ENCODE measurements around the gene FRK. TPM values are rescaled to one million over a fixed set of nuclear protein-coding genes. Genes with fewer than 3 reads are reported as not detected.

Gene FRK
- total RNA-seq, 4 donors from 2014 or later = 13.3 to 25.4 (median 18.9) TPM

DNA sequence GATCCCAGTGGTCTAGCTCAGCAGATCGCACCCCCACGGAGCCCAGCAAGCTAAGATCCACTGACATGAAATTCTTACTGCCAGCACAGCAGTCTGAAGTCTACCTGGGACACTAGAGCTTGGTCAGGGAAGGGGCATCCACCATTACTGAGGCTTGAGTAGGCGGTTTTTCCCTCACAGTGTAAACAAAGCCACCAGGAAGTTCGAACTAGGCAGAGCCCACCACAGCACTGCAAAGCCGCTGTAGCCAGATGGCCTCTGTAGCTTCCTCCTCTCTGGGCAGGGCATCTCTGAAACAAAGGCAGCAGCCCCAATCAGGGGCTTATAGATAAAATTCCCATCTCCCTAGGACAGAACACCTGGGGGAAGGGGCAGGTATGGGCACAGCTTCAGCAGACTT, 18.8 kb downstream of the FRK start:
- H3K4me1 ChIP-seq = peaks cover 0 to 7% (median 0%) of the 10 kb centered on the region in 4 donors
- in situ Hi-C loops (cut with MboI; ENCODE audit: low pct_ligation_motif_present in 1 of 4, low pct_unique_long_range_greater_than_20kb in 1 of 4, low sequenced_read_pairs in 3 of 4) = no loop called here
- no peaks in the 10 kb centered on the region for H3K36me3 ChIP-seq
- H3K27ac ChIP-seq = no peak overlapping the region
- H3K9me3 ChIP-seq = no peaks in the 10 kb centered on the region
- H3K27me3 ChIP-seq = no peaks in the 10 kb centered on the region
- H3K4me3 ChIP-seq = no peak overlapping the region
- no peak for DNase-seq
- intact Hi-C loops (cut with DNase I; ENCODE audit: low total_unique reads) = no loop called here
- 81% methylated on average over 5 of the region's 5 CpGs; no CpG with 5 or more reads in 1 of the 2 donors for WGBS, 2 donors (ENCODE audit: low coverage in 1 of 2)
- TF ChIP-seq POLR2A (IDR thresholded peaks at IDR 0.05) (no peak), EP300 (IDR thresholded peaks at IDR 0.05; ENCODE audit: low read depth) (no peak), POLR2AphosphoS5 (IDR thresholded peaks at IDR 0.05) (no peak)
- TF ChIP-seq, protein P1, sequence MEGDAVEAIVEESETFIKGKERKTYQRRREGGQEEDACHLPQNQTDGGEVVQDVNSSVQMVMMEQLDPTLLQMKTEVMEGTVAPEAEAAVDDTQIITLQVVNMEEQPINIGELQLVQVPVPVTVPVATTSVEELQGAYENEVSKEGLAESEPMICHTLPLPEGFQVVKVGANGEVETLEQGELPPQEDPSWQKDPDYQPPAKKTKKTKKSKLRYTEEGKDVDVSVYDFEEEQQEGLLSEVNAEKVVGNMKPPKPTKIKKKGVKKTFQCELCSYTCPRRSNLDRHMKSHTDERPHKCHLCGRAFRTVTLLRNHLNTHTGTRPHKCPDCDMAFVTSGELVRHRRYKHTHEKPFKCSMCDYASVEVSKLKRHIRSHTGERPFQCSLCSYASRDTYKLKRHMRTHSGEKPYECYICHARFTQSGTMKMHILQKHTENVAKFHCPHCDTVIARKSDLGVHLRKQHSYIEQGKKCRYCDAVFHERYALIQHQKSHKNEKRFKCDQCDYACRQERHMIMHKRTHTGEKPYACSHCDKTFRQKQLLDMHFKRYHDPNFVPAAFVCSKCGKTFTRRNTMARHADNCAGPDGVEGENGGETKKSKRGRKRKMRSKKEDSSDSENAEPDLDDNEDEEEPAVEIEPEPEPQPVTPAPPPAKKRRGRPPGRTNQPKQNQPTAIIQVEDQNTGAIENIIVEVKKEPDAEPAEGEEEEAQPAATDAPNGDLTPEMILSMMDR (IDR thresholded peaks at IDR 0.05) = no peak

DNA sequence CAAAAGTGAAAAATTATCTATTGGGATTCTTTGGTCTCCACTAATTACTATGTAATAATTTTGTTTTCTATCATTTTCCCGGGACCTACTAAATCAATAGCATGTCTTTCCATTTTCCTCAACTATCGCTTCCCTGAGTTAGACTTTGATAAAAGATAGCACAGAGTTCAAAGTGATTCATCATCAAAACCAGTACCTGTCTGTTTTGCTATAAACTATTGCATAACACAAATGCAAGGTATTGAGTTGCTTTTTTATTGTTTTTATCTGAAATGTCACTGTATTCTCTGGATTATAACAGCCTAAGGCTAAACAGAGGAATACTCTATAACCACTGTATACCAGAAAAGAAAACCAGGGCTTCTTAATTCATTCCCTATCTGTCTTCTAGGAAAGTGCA, 19.7 kb downstream of the FRK start:
- DNase-seq = no peak
- 92 to 95% methylated on average over 2 of the region's 2 CpGs for WGBS, 2 donors (ENCODE audit: low coverage in 1 of 2)
- H3K4me3 ChIP-seq = no peak overlapping the region
- no peak overlapping the region for H3K27ac ChIP-seq
- TF ChIP-seq, protein P1 (IDR thresholded peaks at IDR 0.05) = no peak
- TF ChIP-seq POLR2AphosphoS5 (IDR thresholded peaks at IDR 0.05) (no peak), EP300 (IDR thresholded peaks at IDR 0.05; ENCODE audit: low read depth) (no peak), POLR2A (IDR thresholded peaks at IDR 0.05) (no peak)
- peaks cover 0 to 8% (median 0%) of the 10 kb centered on the region in 4 donors for H3K4me1 ChIP-seq
- no peaks in the 10 kb centered on the region for H3K36me3 ChIP-seq
- no peaks in the 10 kb centered on the region for H3K9me3 ChIP-seq
- intact Hi-C loops (cut with DNase I; ENCODE audit: low total_unique reads) (no loop called here), in situ Hi-C loops (cut with MboI; ENCODE audit: low pct_ligation_motif_present in 1 of 4, low pct_unique_long_range_greater_than_20kb in 1 of 4, low sequenced_read_pairs in 3 of 4) (no loop called here)
- no peaks in the 10 kb centered on the region for H3K27me3 ChIP-seq

DNA sequence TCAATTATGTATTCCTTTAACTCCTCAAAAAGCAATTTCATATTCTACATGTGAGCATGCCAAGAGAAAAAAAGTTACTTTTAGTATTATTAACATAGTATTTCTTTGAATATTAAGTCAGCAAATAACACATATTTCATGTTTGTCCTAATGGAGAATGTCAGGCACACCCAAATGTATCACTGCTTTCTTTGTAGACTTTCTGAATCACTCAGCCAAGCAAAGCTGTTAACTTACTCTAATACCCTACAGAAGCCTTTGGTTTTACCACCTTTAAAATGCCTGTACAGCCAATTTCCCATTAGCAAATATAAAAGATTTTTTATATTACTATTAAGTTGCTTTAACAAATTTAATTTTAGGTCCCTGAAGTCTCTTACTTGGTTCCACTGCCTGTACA, 23.8 kb downstream of the FRK start:
- Histone ChIP-seq H3K27me3 (no peaks in the 10 kb centered on the region), H3K9me3 (no peaks in the 10 kb centered on the region), H3K27ac (no peak overlapping the region), H3K4me1 (peaks cover 0 to 14% (median 3%) of the 10 kb centered on the region in 4 donors), H3K4me3 (no peak overlapping the region), H3K36me3 (no peaks in the 10 kb centered on the region)
- in situ Hi-C loops (cut with MboI; ENCODE audit: low pct_ligation_motif_present in 1 of 4, low pct_unique_long_range_greater_than_20kb in 1 of 4, low sequenced_read_pairs in 3 of 4) = no loop called here
- no peak for DNase-seq
- intact Hi-C loops (cut with DNase I; ENCODE audit: low total_unique reads) = no loop called here
- no peak for TF ChIP-seq EP300 (IDR thresholded peaks at IDR 0.05; ENCODE audit: low read depth)

DNA sequence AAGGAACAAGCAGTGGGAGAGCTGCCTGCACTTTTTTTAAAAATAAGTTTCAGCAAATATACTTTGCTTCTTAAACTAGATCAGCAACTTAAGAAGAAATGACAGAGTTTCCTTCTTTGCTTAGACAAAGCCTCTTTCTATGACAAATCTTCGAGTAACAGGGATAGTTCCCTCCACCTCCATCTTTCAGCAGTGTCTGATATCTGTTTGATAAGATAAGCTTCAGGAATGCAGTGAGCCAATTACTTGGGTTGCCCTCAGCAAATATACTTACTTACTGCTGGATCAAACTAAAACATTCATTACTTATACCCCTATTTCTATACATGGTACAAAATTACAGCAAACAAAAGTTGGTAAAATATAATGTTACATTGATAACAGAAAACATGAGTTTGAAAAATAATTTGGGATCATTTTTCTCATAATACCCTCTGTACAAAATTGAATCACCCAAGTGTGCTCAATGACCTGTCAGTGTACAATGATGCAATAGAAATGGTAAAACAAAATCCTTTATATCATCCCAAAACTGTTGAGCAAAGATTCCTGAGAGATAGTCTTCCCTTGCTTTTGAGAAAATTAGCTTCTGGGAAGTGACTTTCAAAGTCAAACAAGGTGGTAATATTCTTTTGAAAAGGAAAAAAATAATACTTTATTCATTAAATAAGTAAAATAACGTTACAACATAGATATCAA, 24.5 kb downstream of the FRK start:
- TF ChIP-seq, protein P1 (IDR thresholded peaks at IDR 0.05) = no peak
- H3K4me3 ChIP-seq = no peak overlapping the region
- no peaks in the 10 kb centered on the region for H3K36me3 ChIP-seq
- WGBS, 2 donors (ENCODE audit: low coverage in 1 of 2) = 35 to 64% methylated on average over 2 of the region's 2 CpGs
- H3K4me1 ChIP-seq = peaks cover 0 to 14% (median 3%) of the 10 kb centered on the region in 4 donors
- no peaks in the 10 kb centered on the region for H3K9me3 ChIP-seq
- intact Hi-C loops (cut with DNase I; ENCODE audit: low total_unique reads) = no loop called here
- H3K27me3 ChIP-seq = no peaks in the 10 kb centered on the region
- no peak overlapping the region for H3K27ac ChIP-seq
- in situ Hi-C loops (cut with MboI; ENCODE audit: low pct_ligation_motif_present in 1 of 4, low pct_unique_long_range_greater_than_20kb in 1 of 4, low sequenced_read_pairs in 3 of 4) = no loop called here
- no peak for DNase-seq

DNA sequence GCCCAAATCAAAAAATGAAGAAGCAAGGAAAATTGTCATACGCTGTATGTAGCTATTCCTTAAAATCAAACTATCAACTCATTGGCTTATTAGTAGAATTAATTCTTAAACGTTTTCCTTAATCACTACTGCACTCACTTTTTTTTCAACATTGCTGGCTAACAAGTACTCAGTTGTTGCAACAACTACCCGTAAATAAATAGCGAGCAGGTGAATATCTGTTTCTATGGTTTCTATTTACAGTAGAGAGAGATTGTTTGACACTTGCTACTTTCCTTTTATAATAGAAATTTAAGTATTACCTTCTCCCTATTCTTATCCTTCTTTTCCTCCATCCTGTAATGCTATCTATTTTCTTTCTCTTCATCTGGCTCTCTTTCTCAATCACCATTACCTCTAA, 25.1 kb downstream of the FRK start:
- WGBS, 2 donors (ENCODE audit: low coverage in 1 of 2) = 62 to 68% methylated on average over 4 of the region's 4 CpGs
- peaks cover 0 to 14% (median 3%) of the 10 kb centered on the region in 4 donors for H3K4me1 ChIP-seq
- no peaks in the 10 kb centered on the region for H3K9me3 ChIP-seq
- intact Hi-C loops (cut with DNase I; ENCODE audit: low total_unique reads) = no loop called here
- no peak for TF ChIP-seq EP300 (IDR thresholded peaks at IDR 0.05; ENCODE audit: low read depth)
- no peak for TF ChIP-seq POLR2AphosphoS5 (IDR thresholded peaks at IDR 0.05)
- TF ChIP-seq, protein P1 (IDR thresholded peaks at IDR 0.05) = no peak
- no peaks in the 10 kb centered on the region for H3K36me3 ChIP-seq
- no peak overlapping the region for H3K4me3 ChIP-seq
- in situ Hi-C loops (cut with MboI; ENCODE audit: low pct_ligation_motif_present in 1 of 4, low pct_unique_long_range_greater_than_20kb in 1 of 4, low sequenced_read_pairs in 3 of 4) = no loop called here
- H3K27ac ChIP-seq = no peak overlapping the region
- DNase-seq = no peak
- H3K27me3 ChIP-seq = no peaks in the 10 kb centered on the region
